ENCODE data around the gene RASSF3.

RASSF3 gene

DNA sequence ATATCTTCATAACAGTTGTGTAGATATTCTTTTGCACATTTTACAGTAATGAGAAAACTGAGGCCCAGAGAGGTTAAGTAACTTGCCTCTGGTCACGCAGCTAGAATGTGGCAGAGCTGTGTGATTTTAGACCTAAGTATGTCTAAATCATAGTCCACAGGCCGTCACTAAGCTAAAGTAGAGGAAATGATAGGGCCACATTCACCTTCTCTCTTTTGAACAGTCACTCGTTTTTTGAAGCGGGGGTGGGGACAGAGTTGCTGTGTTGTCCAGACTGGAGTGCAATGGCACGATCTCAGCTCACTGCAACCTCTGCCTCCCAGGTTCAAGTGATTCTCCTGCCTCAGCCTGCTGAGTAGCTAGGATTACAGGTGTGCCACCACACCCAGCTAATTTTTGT, 68.5 kb downstream of the RASSF3 start:
- no peak for TF ChIP-seq SNAI2 (CRISPR knock-in tag; IDR thresholded peaks at IDR 0.05)
- TF ChIP-seq, protein P1, sequence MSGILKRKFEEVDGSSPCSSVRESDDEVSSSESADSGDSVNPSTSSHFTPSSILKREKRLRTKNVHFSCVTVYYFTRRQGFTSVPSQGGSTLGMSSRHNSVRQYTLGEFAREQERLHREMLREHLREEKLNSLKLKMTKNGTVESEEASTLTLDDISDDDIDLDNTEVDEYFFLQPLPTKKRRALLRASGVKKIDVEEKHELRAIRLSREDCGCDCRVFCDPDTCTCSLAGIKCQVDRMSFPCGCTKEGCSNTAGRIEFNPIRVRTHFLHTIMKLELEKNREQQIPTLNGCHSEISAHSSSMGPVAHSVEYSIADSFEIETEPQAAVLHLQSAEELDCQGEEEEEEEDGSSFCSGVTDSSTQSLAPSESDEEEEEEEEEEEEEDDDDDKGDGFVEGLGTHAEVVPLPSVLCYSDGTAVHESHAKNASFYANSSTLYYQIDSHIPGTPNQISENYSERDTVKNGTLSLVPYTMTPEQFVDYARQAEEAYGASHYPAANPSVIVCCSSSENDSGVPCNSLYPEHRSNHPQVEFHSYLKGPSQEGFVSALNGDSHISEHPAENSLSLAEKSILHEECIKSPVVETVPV (CRISPR knock-in tag; IDR thresholded peaks at IDR 0.05), result no peak
- no peak for TF ChIP-seq TOX (CRISPR knock-in tag; IDR thresholded peaks at IDR 0.05; ENCODE audit: borderline replicate concordance)
- no peak for TF ChIP-seq ARNTL (CRISPR knock-in tag; IDR thresholded peaks at IDR 0.05; ENCODE audit: borderline replicate concordance, low read depth)
- TF ChIP-seq CSDC2 (CRISPR knock-in tag; IDR thresholded peaks at IDR 0.05), result no peak
- TF ChIP-seq BACH2 (CRISPR knock-in tag; IDR thresholded peaks at IDR 0.05; ENCODE audit: borderline replicate concordance), result no peak
- TF ChIP-seq, protein P2, sequence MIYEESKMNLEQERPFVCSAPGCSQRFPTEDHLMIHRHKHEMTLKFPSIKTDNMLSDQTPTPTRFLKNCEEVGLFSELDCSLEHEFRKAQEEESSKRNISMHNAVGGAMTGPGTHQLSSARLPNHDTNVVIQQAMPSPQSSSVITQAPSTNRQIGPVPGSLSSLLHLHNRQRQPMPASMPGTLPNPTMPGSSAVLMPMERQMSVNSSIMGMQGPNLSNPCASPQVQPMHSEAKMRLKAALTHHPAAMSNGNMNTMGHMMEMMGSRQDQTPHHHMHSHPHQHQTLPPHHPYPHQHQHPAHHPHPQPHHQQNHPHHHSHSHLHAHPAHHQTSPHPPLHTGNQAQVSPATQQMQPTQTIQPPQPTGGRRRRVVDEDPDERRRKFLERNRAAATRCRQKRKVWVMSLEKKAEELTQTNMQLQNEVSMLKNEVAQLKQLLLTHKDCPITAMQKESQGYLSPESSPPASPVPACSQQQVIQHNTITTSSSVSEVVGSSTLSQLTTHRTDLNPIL (CRISPR knock-in tag; IDR thresholded peaks at IDR 0.05; ENCODE audit: low read depth), result no peak
- no peak for TF ChIP-seq ESRRG (CRISPR knock-in tag; IDR thresholded peaks at IDR 0.05)
- no peak for TF ChIP-seq OSR1 (CRISPR knock-in tag; IDR thresholded peaks at IDR 0.05)
- TF ChIP-seq RARB (CRISPR knock-in tag; IDR thresholded peaks at IDR 0.05), result no peak
- TF ChIP-seq ISL1 (CRISPR knock-in tag; IDR thresholded peaks at IDR 0.05), result no peak
- TF ChIP-seq ZC3H10 (CRISPR knock-in tag; IDR thresholded peaks at IDR 0.05), result no peak
- TF ChIP-seq PPARA (CRISPR knock-in tag; IDR thresholded peaks at IDR 0.05; ENCODE audit: borderline replicate concordance), result no peak
- TF ChIP-seq TCF4 (CRISPR knock-in tag; IDR thresholded peaks at IDR 0.05; ENCODE audit: borderline replicate concordance), result no peak
- no peak for ATAC-seq

DNA sequence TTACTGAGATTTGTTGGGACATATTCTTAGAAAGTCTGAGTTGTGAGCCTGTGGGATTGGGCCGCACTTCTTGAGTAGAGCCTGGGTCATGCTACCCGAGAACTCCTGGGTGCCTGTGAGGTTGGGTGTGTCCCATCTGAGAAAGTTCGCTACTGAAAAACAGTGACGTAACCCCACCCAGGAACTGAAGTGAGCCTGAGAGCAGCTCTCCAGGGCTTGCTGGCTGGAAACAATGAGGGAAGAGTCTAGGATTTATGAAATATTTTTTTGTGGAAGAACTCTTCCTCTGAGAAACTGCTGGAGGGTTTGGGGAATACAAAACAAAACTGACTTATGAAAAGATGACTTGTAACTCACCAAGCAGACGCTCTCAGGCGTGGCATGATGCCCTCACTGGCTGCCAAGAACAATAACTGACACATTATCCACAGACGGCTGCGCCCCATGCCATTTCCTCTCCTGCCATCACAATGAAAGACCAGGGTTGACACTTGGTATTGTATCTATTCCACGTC, 69.2 kb downstream of the RASSF3 start:
- TF ChIP-seq ARNTL (CRISPR knock-in tag; IDR thresholded peaks at IDR 0.05; ENCODE audit: borderline replicate concordance, low read depth) (no peak), CSDC2 (CRISPR knock-in tag; IDR thresholded peaks at IDR 0.05) (no peak), SNAI2 (CRISPR knock-in tag; IDR thresholded peaks at IDR 0.05) (no peak), ZFP3 (CRISPR knock-in tag; IDR thresholded peaks at IDR 0.05) (no peak), ESRRG (CRISPR knock-in tag; IDR thresholded peaks at IDR 0.05) (no peak), OSR1 (CRISPR knock-in tag; IDR thresholded peaks at IDR 0.05) (no peak), ZC3H10 (CRISPR knock-in tag; IDR thresholded peaks at IDR 0.05) (no peak), BACH2 (CRISPR knock-in tag; IDR thresholded peaks at IDR 0.05; ENCODE audit: borderline replicate concordance) (no peak), TCF4 (CRISPR knock-in tag; IDR thresholded peaks at IDR 0.05; ENCODE audit: borderline replicate concordance) (peak; percentile 28; the same call in 1 of the 2 replicates)
- TF ChIP-seq, protein P3, sequence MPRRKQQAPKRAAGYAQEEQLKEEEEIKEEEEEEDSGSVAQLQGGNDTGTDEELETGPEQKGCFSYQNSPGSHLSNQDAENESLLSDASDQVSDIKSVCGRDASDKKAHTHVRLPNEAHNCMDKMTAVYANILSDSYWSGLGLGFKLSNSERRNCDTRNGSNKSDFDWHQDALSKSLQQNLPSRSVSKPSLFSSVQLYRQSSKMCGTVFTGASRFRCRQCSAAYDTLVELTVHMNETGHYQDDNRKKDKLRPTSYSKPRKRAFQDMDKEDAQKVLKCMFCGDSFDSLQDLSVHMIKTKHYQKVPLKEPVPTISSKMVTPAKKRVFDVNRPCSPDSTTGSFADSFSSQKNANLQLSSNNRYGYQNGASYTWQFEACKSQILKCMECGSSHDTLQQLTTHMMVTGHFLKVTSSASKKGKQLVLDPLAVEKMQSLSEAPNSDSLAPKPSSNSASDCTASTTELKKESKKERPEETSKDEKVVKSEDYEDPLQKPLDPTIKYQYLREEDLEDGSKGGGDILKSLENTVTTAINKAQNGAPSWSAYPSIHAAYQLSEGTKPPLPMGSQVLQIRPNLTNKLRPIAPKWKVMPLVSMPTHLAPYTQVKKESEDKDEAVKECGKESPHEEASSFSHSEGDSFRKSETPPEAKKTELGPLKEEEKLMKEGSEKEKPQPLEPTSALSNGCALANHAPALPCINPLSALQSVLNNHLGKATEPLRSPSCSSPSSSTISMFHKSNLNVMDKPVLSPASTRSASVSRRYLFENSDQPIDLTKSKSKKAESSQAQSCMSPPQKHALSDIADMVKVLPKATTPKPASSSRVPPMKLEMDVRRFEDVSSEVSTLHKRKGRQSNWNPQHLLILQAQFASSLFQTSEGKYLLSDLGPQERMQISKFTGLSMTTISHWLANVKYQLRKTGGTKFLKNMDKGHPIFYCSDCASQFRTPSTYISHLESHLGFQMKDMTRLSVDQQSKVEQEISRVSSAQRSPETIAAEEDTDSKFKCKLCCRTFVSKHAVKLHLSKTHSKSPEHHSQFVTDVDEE (CRISPR knock-in tag; IDR thresholded peaks at IDR 0.05), result 0 out of 2 replicates have a peak, but pooled peaks have one; percentile 18
- peak; percentile 85 for ATAC-seq

DNA sequence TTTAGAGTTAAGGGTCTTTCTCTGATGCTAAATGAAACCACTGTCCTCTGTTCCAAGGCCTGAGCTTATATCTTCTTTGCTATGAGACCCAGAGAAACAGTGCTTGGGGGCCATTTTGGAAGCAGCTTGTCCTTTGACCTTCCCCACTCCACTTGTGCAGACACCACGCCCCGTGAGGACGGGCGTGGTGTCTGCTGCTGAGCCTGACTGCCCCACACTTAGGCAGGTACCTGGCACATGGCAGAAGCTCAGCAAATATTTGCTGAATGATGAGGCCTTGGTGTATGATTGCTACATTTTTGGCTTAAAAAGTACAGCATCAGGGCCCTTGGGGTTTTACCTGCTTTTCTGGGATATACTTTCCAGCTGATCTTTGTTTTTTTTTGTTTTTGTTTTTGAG, 69.9 kb downstream of the RASSF3 start:
- peak; percentile 4; the same call in 1 of the 3 replicates for ATAC-seq
- TF ChIP-seq ZNF70 (CRISPR knock-in tag; IDR thresholded peaks at IDR 0.05) (no peak), ARNTL (CRISPR knock-in tag; IDR thresholded peaks at IDR 0.05; ENCODE audit: borderline replicate concordance, low read depth) (no peak)

DNA sequence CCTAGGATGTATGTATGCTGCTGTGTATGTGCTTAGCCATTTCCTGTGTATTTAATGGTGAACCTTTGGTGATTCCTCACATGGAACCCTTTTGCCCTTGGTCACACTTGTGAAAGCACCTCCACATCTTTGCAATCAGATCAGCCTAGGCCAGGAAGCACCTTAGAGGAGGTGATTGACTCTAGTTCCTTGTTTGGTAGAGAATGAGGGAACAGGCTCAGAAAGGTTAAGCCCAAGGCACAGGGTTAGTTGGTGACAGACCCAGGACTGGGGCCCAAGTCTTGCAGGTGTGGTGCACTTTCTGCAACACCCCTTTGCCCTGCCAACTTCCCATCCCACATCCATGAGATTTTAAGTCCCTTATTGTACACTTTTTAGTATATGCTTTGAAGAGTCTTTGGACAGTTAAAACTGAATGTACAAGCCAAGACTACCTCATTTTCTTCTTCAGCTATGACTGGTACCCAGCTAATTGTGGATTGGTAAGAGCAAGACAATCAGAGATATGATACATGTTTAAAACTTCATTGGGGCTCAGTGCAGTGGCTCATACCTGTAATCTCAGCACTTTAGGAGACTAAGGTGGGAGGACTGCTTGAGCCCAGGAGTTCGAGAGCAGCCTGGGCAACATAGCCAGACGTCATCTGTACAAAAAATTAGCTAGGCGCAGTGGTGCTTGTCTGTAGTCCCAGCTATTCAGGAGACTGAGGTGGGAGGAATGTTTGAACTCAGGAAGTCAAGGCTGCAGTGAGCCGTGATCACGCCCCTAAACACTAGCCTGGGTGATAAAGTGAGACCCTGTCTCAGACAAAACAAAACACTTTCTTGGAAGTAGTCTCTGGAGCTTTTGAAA, 71.1 kb downstream of the RASSF3 start:
- ATAC-seq, result no peak
- TF ChIP-seq ISL1 (CRISPR knock-in tag; IDR thresholded peaks at IDR 0.05), result no peak
- no peak for TF ChIP-seq TCF4 (CRISPR knock-in tag; IDR thresholded peaks at IDR 0.05; ENCODE audit: borderline replicate concordance)
- TF ChIP-seq, protein P1 (CRISPR knock-in tag; IDR thresholded peaks at IDR 0.05), result no peak
- no peak for TF ChIP-seq OSR1 (CRISPR knock-in tag; IDR thresholded peaks at IDR 0.05)
- TF ChIP-seq, protein P3 (CRISPR knock-in tag; IDR thresholded peaks at IDR 0.05), result no peak
- TF ChIP-seq CSDC2 (CRISPR knock-in tag; IDR thresholded peaks at IDR 0.05), result no peak
- TF ChIP-seq ZFP30 (CRISPR knock-in tag; IDR thresholded peaks at IDR 0.05), result no peak
- TF ChIP-seq ESRRG (CRISPR knock-in tag; IDR thresholded peaks at IDR 0.05), result no peak
- TF ChIP-seq, protein P4, sequence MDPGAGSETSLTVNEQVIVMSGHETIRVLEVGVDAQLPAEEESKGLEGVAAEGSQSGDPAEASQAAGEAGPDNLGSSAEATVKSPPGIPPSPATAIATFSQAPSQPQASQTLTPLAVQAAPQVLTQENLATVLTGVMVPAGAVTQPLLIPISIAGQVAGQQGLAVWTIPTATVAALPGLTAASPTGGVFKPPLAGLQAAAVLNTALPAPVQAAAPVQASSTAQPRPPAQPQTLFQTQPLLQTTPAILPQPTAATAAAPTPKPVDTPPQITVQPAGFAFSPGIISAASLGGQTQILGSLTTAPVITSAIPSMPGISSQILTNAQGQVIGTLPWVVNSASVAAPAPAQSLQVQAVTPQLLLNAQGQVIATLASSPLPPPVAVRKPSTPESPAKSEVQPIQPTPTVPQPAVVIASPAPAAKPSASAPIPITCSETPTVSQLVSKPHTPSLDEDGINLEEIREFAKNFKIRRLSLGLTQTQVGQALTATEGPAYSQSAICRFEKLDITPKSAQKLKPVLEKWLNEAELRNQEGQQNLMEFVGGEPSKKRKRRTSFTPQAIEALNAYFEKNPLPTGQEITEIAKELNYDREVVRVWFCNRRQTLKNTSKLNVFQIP (CRISPR knock-in tag; IDR thresholded peaks at IDR 0.05; ENCODE audit: borderline replicate concordance, low read depth), result no peak

All from SK-N-SH treated with all-trans-retinoic acid at 6 μM for 48 hours (cell line).